ENCODE data around the gene BORCS5.

- TF ChIP-seq CTCF (IDR thresholded peaks at IDR 0.05 in 8 of 11, conservative IDR thresholded peaks at IDR 0.05 in 3 of 11) (no peak), POLR2A (IDR thresholded peaks at IDR 0.05) (no peak)
These were observed 85.1 kb downstream of the BORCS5 start for GRCh38 chr12:12441843-12442461.
